Fibroblast of skin of left quadriceps (primary cell): ENCODE results near the gene CPXM1.

Experiments used
- DNase-seq, 2 experiments: peaks; one replicate each; pipeline ENCODE4 v3.0.0-alpha.2; 2013; ENCODE audit warnings: low read depth in 2 of 2

CPXM1 gene

DNA sequence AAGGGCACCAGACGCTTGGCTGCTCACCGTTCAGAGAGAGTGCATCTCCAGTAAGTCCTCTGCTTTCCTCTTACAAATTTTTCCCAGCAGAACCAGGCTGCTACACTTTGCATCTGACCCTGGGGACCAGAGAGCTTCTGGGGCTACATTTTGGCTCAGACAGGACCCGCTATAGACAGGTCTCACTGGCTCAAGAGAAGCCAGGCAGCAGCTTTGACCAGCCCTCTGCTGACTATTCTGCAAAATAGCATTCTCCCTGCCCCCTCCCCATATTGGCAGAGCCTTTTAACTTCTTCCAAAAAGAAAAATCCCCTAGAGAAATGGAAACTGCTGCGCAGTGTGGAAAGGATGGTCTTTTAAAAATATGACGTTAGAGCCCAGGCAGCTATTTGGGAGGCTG is 37.2 kb downstream of the CPXM1 start:
- no peak for DNase-seq

DNA sequence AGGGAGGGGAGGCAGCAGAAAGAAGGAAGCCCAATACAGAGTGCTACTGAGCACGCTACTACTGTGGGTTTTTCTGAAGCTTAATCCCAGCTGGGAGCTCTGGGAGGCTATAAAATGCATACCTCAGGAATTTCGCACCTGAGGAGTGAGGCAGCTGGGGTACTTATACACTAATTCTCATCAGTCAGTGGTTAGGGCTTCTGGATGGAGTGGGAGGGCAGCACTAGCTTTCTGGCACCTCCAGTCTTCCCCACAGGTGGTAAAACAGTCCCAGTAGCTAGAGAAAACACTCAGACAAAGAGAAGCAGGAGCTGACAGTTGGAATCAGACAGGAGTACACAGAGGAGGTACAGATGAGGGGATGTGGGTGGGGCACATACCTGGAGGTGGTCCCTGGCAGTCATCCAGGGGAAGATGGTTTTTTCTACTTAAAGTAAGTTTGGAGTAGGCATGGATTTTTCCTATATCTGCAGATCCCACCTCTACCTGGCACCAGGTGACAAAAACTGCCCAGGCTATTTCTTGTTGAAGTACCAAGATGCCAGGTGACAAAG is 37.8 kb downstream of the CPXM1 start:
- no peak for DNase-seq

DNA sequence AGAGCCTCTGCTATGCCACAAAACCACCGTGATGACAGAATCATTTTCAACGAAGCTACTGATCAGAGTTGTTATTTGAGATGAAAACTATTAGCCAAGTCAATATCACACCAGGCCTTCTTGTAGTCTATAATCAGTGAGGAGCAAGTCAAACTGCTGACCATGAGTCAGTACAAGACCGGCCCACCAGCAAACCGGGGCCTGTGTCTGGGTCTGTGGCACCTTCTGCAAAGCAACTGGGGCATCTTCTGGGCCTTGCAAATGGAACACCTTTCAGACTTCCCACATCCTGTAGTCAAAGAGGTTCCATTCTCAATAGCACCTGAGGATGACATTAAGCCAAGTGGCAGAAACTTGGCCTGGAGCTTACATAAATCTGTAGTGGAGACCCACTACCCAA is 38.5 kb downstream of the CPXM1 start:
- DNase-seq, result no peak

DNA sequence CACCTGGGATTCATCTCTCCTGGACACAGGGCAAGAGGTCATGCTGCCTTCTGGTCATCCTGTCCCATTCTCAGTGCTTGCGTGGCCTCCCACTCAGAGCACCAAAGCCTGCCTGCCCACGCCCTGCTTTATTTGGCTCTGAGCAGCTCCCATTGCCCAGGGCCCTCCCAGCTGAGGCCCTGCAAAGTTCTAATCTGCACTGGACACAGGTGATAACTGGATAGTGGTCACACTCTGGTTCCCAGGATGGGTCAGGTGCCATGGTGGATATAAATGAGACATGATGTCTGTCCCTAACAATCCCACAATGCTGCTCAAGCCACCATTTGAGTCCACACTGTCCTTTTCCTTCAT is 39.5 kb downstream of the CPXM1 start:
- DNase-seq, result no peak

DNA sequence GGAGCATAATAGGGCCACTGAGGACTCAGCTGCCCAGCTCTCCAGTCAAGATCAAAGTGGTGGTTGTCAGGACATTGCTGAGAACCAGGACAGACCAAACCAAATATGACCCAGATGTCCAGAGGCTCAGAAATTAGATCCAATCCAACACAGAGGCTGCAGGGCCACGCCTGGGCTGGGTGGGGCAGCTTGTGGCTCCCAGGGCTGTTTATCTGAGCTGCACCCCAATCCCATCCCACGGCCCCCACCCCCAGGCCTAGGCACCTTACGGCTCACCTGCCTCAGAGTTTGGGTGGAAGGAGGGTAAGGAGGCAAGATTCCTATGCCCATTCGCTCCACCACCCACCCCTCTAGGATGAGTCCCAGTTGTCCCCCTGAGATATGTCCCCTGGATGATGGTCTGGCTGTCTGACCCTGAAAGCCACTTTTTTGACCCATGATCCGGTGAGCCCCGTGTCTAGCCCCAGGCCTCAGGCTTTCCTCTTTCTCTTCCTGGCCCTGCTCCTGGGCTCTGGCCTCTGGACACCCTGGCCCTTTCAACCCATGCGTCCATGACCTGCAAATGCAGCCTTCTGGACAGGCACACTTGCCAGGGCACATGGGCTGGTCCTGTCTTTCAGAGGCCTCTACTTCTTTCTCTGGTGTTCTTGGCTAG is 40.0 kb downstream of the CPXM1 start:
- no peak for DNase-seq

DNA sequence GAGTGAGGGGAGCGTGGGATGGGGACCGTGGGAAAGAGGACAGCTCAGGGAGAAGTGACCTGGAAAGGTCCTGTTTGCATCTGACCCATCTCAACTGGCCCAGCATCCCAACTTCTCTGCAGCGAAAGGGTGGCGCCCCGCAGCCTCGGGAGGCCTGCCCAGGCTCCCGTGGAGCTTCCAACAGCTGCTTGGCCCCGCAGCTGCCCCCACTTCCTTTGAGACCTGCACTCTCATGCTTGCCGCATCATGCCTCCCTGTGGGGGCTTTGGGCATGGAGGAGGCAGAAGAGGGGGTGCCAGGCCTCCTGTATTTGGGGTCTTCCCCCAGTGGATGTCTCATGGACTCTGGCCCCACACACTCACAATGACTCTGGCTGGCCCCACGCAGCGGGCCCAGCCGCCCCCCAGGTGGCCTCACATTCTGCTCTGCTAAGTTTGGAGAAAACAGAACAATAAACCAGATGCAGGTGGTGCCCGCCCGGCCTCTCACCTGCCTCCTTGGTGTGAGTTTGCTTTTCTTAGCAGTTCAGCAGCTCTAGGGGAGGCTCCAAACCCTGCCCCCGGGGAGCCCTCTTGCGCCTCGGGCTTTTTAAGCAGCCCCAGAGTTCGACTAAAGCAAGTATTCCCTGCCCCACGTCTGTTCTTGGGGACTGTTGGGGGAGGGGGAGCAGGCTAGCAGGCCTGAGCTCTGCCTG is 40.7 kb downstream of the CPXM1 start:
- DNase-seq, result no peak

DNA sequence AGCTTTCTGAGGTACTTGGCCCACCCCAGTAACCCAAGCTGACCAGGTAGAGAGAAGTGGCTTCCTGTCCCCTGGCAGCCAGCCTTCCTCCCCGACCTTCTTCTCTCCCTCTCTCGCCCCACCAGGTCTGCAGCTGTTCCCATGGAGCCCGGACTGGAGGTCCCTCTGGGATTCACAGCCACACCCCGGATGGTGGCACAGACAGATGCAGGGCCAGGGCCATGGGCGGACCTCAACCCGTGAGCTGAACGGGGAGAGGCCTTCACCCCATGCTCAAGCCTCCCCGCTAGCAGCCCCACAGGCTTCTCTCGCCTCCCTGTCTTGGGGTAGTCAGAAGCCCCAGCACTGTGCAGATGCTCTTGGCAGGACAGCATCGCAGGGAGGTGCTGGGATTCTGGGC is 41.3 kb downstream of the CPXM1 start:
- DNase-seq, result no peak

DNA sequence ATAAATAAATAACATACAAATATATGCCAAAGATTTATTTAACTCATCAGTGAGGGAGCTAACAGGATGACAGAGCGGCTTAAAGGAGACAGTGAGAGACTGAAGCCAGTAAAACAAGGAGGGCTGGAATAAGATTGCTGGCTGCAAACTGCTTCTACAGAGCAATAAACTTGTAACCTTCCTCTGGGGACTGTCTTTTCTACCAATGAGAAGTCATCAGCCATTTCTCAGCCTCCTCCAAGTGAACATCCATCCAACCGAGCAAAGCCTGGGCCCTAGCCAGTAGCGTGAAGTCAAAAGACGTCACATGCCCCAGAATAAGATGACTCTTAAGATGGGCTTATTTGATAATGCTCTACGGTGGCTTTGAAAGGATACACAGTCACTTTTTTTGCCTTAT is 42.5 kb downstream of the CPXM1 start:
- DNase-seq, result no peak

DNA sequence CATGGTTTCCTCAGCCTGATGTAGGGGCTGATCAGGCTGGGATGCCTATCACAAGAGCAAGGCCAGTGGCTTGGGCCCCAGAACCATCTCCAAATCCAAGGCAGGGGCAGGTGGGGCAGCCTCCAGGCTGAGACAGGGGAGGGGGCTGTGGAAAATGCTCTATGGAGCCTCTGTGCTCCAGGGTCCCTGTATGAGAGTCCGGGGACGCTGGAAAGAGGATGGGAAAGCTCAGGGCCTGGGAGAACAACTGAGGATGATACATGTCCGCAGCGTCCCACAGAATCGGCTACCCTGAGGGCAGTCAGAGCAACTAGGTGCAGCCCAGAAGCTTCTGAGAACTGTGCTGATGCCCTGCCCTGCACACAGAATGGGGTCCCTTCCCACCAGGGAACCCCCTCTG is 43.4 kb downstream of the CPXM1 start:
- no peak for DNase-seq

DNA sequence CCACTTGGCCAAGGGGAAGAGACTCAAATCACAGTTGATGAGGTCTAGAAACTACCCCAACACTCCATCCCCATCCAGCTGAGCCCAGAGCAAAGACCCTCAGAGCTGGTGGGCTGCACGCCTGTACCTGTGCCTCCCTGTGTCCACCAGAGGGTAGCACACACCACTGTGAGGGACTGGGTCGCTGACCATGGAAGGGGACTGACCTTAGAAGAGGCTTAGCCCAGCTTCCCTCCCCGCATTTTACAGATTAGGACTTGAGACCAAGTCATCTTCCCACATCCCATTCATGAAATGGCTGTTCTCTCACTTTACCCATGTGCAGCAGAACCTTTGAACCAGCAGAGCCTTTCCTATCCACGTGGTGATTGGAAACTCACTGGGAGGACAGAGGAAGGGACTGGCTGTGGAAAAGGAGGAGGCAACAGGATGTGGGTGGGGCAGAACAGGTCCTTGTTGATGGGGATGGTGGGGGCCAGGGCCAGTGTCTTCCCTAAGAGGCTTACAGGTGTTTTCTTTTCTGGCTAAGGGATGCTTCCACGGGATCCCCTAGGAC is 44.3 kb downstream of the CPXM1 start:
- DNase-seq, result no peak

DNA sequence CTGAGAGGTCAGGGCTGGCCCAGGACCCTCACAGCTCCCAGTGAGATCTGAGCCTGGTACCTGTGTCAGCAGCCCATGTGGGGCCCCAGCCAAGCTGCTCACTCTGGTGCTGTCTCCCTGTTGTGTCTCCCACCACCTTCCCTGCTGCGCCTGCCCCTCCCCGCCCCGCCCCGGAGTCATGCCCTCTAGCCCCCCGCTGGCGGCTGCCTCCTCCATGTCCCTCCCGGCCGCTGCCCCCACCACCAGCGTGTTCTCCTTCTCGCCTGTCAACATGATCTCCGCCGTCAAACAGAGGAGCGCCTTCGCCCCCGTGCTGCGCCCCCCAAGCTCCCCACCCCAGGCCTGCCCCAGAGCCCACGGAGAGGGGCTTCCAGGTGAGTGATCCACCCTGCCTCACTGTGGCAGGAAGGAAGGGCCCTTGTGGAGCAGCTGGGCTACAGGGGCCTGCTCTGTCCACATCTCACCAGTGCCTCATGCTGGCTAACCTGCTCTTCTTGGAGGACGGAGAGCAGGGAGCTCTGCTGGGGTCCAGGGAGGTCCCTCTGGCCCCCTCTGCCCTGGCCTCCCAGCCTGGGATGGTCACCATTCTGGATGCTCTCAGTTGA is 44.9 kb downstream of the CPXM1 start:
- no peak for DNase-seq

DNA sequence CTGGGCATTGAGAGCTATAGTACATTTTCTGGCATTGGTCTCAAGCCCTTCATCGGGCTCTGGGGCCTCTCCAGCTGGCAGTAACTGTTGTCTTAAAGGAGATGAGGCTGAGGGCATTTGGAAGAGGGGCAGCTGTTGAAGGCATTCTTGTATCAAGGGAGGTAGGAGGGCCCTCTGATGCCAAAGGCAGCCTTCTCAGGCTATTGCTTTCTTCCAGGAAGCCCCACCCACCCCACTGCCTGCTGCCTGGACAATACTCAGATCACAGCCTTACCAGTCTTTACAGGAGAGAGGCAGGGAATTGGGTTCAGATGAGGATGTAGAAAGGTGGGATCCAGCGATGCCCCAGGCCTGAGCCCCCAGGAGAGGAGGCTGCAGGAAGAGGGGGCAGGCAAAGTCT is 46.0 kb downstream of the CPXM1 start:
- DNase-seq, result no peak

DNA sequence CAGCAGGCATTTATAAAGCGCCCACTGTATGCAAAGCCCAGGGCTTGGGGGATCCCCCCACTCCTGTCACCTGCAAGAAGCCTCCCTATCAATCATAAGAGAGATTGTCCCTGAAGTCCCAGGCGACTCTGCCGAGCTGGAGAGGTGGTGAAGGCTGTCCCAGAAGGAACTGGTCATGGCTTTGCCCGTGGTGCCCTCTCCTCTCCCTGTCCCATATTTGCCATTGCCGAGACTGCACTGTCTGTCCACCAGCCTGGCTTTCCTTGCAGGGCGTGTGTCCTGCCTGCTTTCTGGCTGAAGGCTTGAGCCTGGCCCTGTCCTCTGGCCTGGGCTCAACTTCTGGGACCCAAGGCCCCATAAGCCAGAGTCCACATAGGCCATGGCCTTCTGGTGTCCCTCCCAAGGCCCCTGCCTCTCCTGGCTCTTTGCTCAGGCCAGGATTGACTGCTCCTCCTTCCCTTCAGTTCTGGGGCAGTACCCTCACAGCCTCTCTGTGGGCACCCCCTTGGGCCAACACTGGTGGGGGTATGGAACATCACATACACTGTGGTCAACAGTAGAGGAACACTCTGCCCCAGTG is 46.9 kb downstream of the CPXM1 start:
- DNase-seq, result no peak

DNA sequence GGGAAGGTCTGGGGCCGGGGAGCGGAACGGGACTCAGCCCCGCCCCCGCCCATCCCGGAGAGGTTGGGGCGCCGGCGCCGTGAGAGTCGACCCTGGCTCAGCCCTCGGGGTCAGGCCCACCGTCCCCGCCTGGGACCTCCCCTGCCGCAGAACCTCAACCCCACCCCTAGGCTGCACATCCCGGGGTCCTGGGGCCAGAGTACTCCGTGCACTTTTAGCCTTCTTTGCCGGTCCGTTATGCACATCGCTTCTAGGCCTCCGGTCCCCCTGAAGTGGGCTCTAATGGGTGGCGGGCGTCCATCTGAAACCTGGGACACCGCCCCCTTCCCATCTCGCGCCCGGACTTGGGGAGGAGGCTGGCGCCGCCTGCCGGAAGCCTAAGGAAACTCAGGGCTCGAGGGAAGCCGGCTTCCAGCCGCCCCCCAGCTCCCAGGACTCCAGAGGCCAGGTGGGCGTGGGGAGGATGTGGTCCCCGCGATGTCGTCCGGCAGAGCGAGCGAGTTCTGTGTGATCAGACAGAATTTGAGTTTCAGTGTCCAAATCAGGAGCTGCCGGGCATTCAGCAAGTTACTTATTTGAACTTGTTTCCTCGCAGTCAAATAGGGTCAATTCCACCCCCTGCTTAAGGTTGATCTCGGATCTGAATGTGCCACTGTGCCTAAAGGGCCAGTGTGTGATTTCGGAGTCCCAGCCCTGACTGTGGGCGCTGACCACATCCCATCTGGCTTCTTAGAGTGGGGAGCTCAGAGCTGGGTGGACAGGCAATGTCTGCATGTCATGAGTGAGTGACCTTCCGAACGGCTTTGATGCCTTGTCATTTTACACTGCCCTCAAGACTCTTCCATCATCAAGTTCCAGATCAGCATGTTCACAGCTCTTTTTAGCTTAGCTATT is 47.6 kb downstream of the CPXM1 start:
- DNase-seq, result no peak

DNA sequence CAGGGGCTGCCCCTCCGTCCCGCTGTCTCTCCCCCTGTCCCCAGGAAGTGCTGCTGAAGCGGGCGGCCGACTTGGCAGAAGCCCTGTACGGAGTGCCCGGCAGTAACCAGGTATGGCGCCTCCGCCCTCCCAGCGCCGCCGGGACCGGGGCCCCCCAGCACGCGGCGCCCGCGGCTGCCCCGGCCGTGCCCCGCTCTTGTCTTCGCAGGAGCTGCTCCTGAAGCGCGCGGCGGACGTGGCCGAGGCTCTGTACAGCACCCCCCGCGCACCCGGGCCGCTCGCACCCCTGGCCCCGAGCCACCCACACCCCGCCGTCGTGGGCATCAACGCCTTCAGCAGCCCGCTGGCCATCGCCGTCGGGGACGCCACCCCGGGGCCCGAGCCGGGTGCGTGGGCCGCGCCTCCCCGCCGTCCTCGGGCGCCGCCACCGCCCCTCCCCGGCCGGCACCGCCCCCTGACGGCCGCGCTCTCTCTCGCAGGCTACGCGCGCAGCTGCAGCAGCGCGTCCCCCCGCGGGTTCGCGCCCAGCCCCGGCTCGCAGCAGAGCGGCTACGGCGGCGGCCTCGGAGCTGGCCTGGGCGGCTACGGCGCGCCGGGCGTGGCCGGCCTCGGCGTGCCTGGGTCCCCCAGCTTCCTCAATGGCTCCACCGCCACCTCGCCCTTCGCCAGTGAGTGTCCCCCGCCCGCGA is 48.4 kb downstream of the CPXM1 start:
- no peak for DNase-seq

DNA sequence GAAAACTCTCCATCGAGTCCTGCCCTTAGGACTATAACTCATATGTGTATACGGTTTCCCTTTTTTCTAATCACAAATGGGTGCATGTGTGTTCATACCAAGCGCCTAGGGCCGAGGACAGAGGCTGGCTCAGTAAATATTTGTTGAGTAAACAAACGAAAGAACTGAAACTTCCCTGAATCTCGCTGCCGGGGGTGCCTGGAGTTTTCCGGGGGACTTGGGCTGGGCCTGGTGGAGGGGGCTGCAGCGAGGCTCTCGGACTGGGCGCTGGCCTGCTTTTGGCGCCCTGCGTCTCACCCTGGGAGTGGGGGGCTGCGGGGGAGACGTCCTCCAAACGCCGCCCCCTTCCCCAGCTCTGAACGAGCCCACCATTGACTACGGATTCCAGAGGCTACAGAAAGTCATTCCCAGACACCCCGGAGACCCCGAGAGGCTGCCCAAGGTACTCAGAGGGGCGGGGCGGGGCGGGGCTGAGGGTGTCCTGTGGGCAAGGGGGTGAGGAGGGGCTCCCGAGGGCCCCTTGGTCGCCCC is 49.0 kb downstream of the CPXM1 start:
- DNase-seq, result no peak

DNA sequence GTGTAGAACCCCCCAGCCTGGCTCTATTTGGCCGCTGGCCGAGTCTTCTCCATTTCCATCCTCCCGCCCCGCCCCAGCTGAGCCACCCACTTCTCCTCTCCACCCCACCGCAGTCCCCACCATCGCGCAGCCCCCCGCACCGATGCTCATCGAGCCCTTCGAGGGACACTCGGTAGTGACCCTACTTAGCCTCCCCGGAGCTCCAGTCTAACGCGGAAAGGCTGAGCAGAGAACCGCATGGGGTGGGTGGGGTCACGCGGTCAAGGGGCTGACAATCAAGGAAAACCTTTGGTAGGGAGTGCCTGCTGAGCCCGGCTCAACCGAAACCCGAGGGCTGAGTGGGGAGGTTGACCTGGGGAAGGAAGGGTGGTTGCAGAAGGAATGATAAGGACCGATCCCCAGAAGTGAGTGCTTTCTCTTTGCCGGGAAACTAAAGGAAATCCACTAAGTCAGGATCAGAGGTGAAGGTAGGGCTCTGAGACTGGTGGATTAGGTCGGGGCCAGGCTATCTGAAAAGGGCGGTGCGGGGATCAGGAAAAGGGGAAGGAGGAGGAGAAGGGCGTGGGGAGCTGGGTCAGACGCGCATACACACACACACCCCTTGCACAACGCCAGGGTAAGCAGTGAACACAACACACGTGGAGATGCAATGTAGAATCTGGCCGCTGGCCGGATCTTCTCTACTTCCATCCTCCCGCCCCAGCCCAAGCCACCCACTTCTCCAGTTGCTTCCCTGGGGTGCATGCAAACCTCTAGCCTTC is 49.8 kb downstream of the CPXM1 start:
- DNase-seq, result no peak

DNA sequence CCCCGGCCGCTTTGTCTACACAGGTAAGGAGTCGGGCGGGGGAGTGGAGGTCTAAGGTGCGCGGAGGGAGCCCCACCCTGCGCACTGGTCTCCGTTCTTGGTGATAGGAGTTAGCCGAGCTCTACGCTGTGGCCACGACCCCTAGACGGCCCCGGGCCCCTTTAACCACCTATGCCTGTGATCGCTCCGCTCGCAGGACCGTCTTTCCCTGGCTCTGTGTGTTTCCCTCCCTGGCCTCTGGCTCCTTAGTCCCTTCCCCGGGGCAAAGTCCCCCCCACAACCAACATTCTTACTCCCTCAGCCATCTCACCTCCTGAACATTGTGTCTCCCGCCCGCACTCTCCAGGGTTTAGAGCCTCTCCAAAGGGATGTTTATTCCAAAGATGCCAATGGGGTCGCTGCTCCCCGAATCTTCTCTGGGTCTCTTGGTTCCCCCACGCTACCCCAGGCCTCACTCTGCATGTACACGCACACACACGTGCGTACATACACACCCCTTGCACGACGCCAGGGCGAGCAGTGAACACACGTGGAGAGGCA is 50.4 kb downstream of the CPXM1 start:
- DNase-seq, result no peak

DNA sequence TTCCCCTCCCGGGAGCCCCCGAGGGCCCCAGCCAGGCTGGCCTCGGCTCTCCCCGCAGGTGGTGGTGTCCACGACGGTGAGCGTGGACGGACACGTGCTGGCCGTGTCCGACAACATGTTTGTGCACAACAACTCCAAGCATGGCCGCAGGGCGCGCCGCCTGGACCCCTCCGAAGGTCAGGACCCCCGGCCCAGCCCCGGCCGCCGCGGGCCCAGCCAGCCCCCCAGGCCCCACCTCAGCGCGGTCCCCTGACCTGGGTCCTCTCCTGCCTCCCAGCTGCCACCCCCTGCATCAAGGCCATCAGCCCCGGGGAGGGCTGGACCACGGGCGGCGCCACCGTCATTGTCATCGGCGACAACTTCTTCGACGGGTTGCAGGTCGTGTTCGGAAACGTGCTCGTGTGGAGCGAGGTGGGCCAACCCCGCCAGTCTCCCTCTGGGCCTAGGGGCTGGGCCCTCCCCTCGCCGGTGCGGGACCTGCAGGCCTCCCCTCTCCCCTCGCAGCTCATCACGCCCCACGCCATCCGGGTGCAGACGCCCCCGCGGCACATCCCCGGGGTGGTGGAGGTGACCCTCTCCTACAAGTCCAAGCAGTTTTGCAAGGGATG is 51.0 kb downstream of the CPXM1 start:
- no peak for DNase-seq
